Mucosa of descending colon (tissue), 3 donors: ENCODE measurements around the gene CAMKMT. TPM values are rescaled to one million over a fixed set of nuclear protein-coding genes. Genes with fewer than 3 reads are reported as not detected.

Source experiments
- ATAC-seq: fragments of 200-7000 bp; cut with Tn5 transposase; one replicate; pipeline ENCODE4 v1.9.1; 2020; ENCODE audit warnings: mild to moderate bottlenecking, moderate library complexity
- DNase-seq, 3 donors: peaks; one replicate each; pipeline ENCODE4 v3.0.0-alpha.2; 2020
- H3K36me3 ChIP-seq: fragments of 200-600 bp; one replicate; pipeline ENCODE4 v1.8.0; 2021; ENCODE audit warnings: low read depth, mild to moderate bottlenecking
- H3K4me1 ChIP-seq: fragments of 200-600 bp; one replicate; pipeline ENCODE4 v1.8.0; 2021; ENCODE audit warnings: low read depth, mild to moderate bottlenecking
- H3K4me3 ChIP-seq: fragments of 200-600 bp; one replicate; pipeline ENCODE4 v1.8.0; 2021; ENCODE audit warnings: mild to moderate bottlenecking
- H3K9me3 ChIP-seq: fragments of 200-600 bp; one replicate; pipeline ENCODE4 v1.8.0; 2021; ENCODE audit warnings: mild to moderate bottlenecking
- CTCF ChIP-seq: fragments of 200-600 bp; IDR thresholded peaks from one replicate; pipeline ENCODE4 v1.8.0; 2022; ENCODE audit warnings: antibody characterized with exemption, mild to moderate bottlenecking
- intact Hi-C, 2 donors: fragments of 100-400 bp; cut with DNase I in 1 of 2; cut with micrococcal nuclease in 1 of 2; formaldehyde crosslinking; loops; one replicate each; pipeline versions ENCODE4 v1.11.0 to v1.11.1; 2022; cut with DNase I, micrococcal nuclease
- total RNA-seq, 3 donors: library from RNA; stranded (reverse); fragmentation: NEBNext Ultra II Directional in 2 of 3; extraction: Animal tissue kit (Norgen Biotek cat#: 25700) in 2 of 3; gene quantifications; one replicate each; pipeline versions ENCODE4 v1.2.1 to v1.2.4, GENCODE V29; 2021 to 2023
- donor health status: DM: no; HTN: no; CAD: no; lungs with moderate emphysema.
- donor health status: DM: no; HTN: no; CAD: no.
- donor health status: DM: no; HTN: yes; CAD: no.

Gene CAMKMT
- total RNA-seq, 3 donors from 2014 or later = 13.2 to 16.0 (median 14.1) TPM

GRCh38 chr2:44801841-44802776 lies 440.4 kb downstream of the CAMKMT start:
- Histone ChIP-seq H3K4me3 (no peak overlapping the region), H3K9me3 (no peaks in the 10 kb centered on the region), H3K36me3 (no peaks in the 10 kb centered on the region), H3K4me1 (peaks cover 5% of the 10 kb centered on the region)
- DNase-seq (no peak), ATAC-seq (no peak)
- intact Hi-C loops = no loop called here
- TF ChIP-seq CTCF = no peak

- TF ChIP-seq CTCF = no peak
- Histone ChIP-seq H3K4me3 (no peak overlapping the region), H3K9me3 (no peaks in the 10 kb centered on the region), H3K36me3 (no peaks in the 10 kb centered on the region), H3K4me1 (peaks cover 5% of the 10 kb centered on the region)
- ATAC-seq (peak; percentile 38), DNase-seq (no peak)
- intact Hi-C loops = no loop called here
Observed at GRCh38 chr2:44802777-44803424, 441.2 kb downstream of the CAMKMT start.

- DNase-seq (no peak), ATAC-seq (no peak)
- TF ChIP-seq CTCF = no peak
Observed at GRCh38 chr2:44804406-44805265, 442.9 kb downstream of the CAMKMT start.

GRCh38 chr2:44805401-44806235 lies 443.9 kb downstream of the CAMKMT start:
- no peak for TF ChIP-seq CTCF
- intact Hi-C loops = no loop called here
- H3K9me3 ChIP-seq = no peaks in the 10 kb centered on the region
- no peak overlapping the region for H3K4me3 ChIP-seq
- no peak for DNase-seq
- ATAC-seq = no peak
- no peaks in the 10 kb centered on the region for H3K36me3 ChIP-seq
- H3K4me1 ChIP-seq = peaks cover 5% of the 10 kb centered on the region

More at GRCh38 chr2:44804406-44805265, 442.9 kb downstream of the CAMKMT start:
- peaks cover 5% of the 10 kb centered on the region for H3K4me1 ChIP-seq
- H3K9me3 ChIP-seq = no peaks in the 10 kb centered on the region
- H3K36me3 ChIP-seq = no peaks in the 10 kb centered on the region
- no peak overlapping the region for H3K4me3 ChIP-seq
- intact Hi-C loops = no loop called here
